ENCODE results near the gene TMPRSS13.

Gene TMPRSS13

GRCh38 chr11:117905524-117905923 is 23.7 kb downstream of the TMPRSS13 start:
- Histone ChIP-seq H3K9me3 (ENCODE audit: insufficient read depth, low read depth, low read length) (peaks cover 3% of the 10 kb centered on the region), H2AFZ (ENCODE audit: insufficient read depth, low read length, poor library complexity) (no peak overlapping the region), H3K27ac (ENCODE audit: low read depth, low read length) (no peak overlapping the region), H4K91ac (ENCODE audit: low read depth, low read length) (no peak overlapping the region), H2AK5ac (ENCODE audit: low read length) (no peak overlapping the region), H3K4me2 (ENCODE audit: low read length) (no peak overlapping the region), H3K4me1 (ENCODE audit: control insufficient read depth in 1 of 2, insufficient read depth in 2 of 2, low read length in 2 of 2) (peaks cover 10 to 19% of the 10 kb centered on the region in 2 experiments), H3K27me3 (ENCODE audit: insufficient read depth, low read length) (no peaks in the 10 kb centered on the region), H3K23ac (ENCODE audit: low read length) (no peak overlapping the region), H3K79me1 (ENCODE audit: low read length) (peaks cover 2% of the 10 kb centered on the region), H4K8ac (ENCODE audit: low read depth, low read length) (no peak overlapping the region), H3K14ac (ENCODE audit: low read length) (no peak overlapping the region), H3K9ac (ENCODE audit: low read length) (no peak overlapping the region), H3K79me2 (ENCODE audit: control insufficient read depth, insufficient read depth, low read length, poor library complexity) (no peaks in the 10 kb centered on the region), H2BK5ac (ENCODE audit: low read depth, low read length, poor library complexity) (no peak overlapping the region), H3K18ac (ENCODE audit: low read length) (no peak overlapping the region), H3K36me3 (ENCODE audit: control insufficient read depth in 1 of 2, insufficient read depth in 2 of 2, low read length in 2 of 2) (no peaks in the 10 kb centered on the region), H4K12ac (ENCODE audit: low read depth, low read length) (no peak overlapping the region), H3K4me3 (ENCODE audit: low read depth, low read length) (no peak overlapping the region), H2BK12ac (ENCODE audit: low read length) (peak overlapping the region; percentile 15), H2BK120ac (ENCODE audit: insufficient read depth, low read length, poor library complexity) (no peak overlapping the region), H3K4ac (ENCODE audit: low read depth, low read length) (no peak overlapping the region)
- DNase-seq = no peak
- WGBS (ENCODE audit: extremely low coverage, insufficient coverage, insufficient read length) = no CpG with 5 or more reads among the region's 4 CpGs

GRCh38 chr11:117903505-117904382 is 25.5 kb downstream of the TMPRSS13 start:
- no peak overlapping the region for H3K23ac ChIP-seq (ENCODE audit: low read length)
- H2AK5ac ChIP-seq (ENCODE audit: low read length) = no peak overlapping the region
- H2BK5ac ChIP-seq (ENCODE audit: low read depth, low read length, poor library complexity) = no peak overlapping the region
- no peak overlapping the region for H3K4ac ChIP-seq (ENCODE audit: low read depth, low read length)
- no peak overlapping the region for H3K4me3 ChIP-seq (ENCODE audit: low read depth, low read length)
- H2BK120ac ChIP-seq (ENCODE audit: insufficient read depth, low read length, poor library complexity) = no peak overlapping the region
- no peak for DNase-seq
- no peaks in the 10 kb centered on the region for H3K79me2 ChIP-seq (ENCODE audit: control insufficient read depth, insufficient read depth, low read length, poor library complexity)
- H3K9me3 ChIP-seq (ENCODE audit: insufficient read depth, low read depth, low read length) = peaks cover 3% of the 10 kb centered on the region
- H4K91ac ChIP-seq (ENCODE audit: low read depth, low read length) = no peak overlapping the region
- no peak overlapping the region for H2AFZ ChIP-seq (ENCODE audit: insufficient read depth, low read length, poor library complexity)
- H4K12ac ChIP-seq (ENCODE audit: low read depth, low read length) = no peak overlapping the region
- no peak overlapping the region for H3K14ac ChIP-seq (ENCODE audit: low read length)
- no peak overlapping the region for H3K27ac ChIP-seq (ENCODE audit: low read depth, low read length)
- H3K4me1 ChIP-seq (ENCODE audit: control insufficient read depth in 1 of 2, insufficient read depth in 2 of 2, low read length in 2 of 2) = peaks cover 9 to 10% of the 10 kb centered on the region in 2 experiments
- H4K8ac ChIP-seq (ENCODE audit: low read depth, low read length) = no peak overlapping the region
- H3K4me2 ChIP-seq (ENCODE audit: low read length) = no peak overlapping the region
- no peaks in the 10 kb centered on the region for H3K27me3 ChIP-seq (ENCODE audit: insufficient read depth, low read length)
- WGBS (ENCODE audit: extremely low coverage, insufficient coverage, insufficient read length) = no CpG with 5 or more reads among the region's 14 CpGs
- H3K9ac ChIP-seq (ENCODE audit: low read length) = no peak overlapping the region
- no peaks in the 10 kb centered on the region for H3K36me3 ChIP-seq (ENCODE audit: control insufficient read depth in 1 of 2, insufficient read depth in 2 of 2, low read length in 2 of 2)
- no peak overlapping the region for H3K18ac ChIP-seq (ENCODE audit: low read length)
- H3K79me1 ChIP-seq (ENCODE audit: low read length) = peaks cover 2% of the 10 kb centered on the region
- no peak overlapping the region for H2BK12ac ChIP-seq (ENCODE audit: low read length)

GRCh38 chr11:117902001-117902845 is 27.0 kb downstream of the TMPRSS13 start:
- no peaks in the 10 kb centered on the region for H3K79me2 ChIP-seq (ENCODE audit: control insufficient read depth, insufficient read depth, low read length, poor library complexity)
- no peak overlapping the region for H4K12ac ChIP-seq (ENCODE audit: low read depth, low read length)
- H3K27me3 ChIP-seq (ENCODE audit: insufficient read depth, low read length) = no peaks in the 10 kb centered on the region
- H2BK120ac ChIP-seq (ENCODE audit: insufficient read depth, low read length, poor library complexity) = no peak overlapping the region
- H2AK5ac ChIP-seq (ENCODE audit: low read length) = no peak overlapping the region
- H2BK5ac ChIP-seq (ENCODE audit: low read depth, low read length, poor library complexity) = no peak overlapping the region
- H3K36me3 ChIP-seq (ENCODE audit: control insufficient read depth in 1 of 2, insufficient read depth in 2 of 2, low read length in 2 of 2) = no peaks in the 10 kb centered on the region
- no peak overlapping the region for H3K4ac ChIP-seq (ENCODE audit: low read depth, low read length)
- no peak overlapping the region for H2BK12ac ChIP-seq (ENCODE audit: low read length)
- no CpG with 5 or more reads among the region's 13 CpGs for WGBS (ENCODE audit: extremely low coverage, insufficient coverage, insufficient read length)
- no peak overlapping the region for H4K8ac ChIP-seq (ENCODE audit: low read depth, low read length)
- H3K9me3 ChIP-seq (ENCODE audit: insufficient read depth, low read depth, low read length) = peaks cover 3% of the 10 kb centered on the region
- no peaks in the 10 kb centered on the region for H3K79me1 ChIP-seq (ENCODE audit: low read length)
- H3K18ac ChIP-seq (ENCODE audit: low read length) = no peak overlapping the region
- no peak overlapping the region for H3K27ac ChIP-seq (ENCODE audit: low read depth, low read length)
- no peak overlapping the region for H3K4me2 ChIP-seq (ENCODE audit: low read length)
- no peak overlapping the region for H2AFZ ChIP-seq (ENCODE audit: insufficient read depth, low read length, poor library complexity)
- no peak overlapping the region for H3K9ac ChIP-seq (ENCODE audit: low read length)
- H3K4me3 ChIP-seq (ENCODE audit: low read depth, low read length) = no peak overlapping the region
- no peak overlapping the region for H3K14ac ChIP-seq (ENCODE audit: low read length)
- H3K23ac ChIP-seq (ENCODE audit: low read length) = no peak overlapping the region
- no peak overlapping the region for H4K91ac ChIP-seq (ENCODE audit: low read depth, low read length)
- H3K4me1 ChIP-seq (ENCODE audit: control insufficient read depth in 1 of 2, insufficient read depth in 2 of 2, low read length in 2 of 2) = peaks cover under 1 to 2% of the 10 kb centered on the region in 2 experiments
- no peak for DNase-seq

GRCh38 chr11:117901601-117902000 is 27.6 kb downstream of the TMPRSS13 start:
- no CpG with 5 or more reads among the region's 9 CpGs for WGBS (ENCODE audit: extremely low coverage, insufficient coverage, insufficient read length)
- no peak overlapping the region for H2AK5ac ChIP-seq (ENCODE audit: low read length)

More at GRCh38 chr11:117901601-117902000, 27.6 kb downstream of the TMPRSS13 start:
- Histone ChIP-seq H3K18ac (ENCODE audit: low read length) (no peak overlapping the region), H3K4me2 (ENCODE audit: low read length) (no peak overlapping the region), H3K4ac (ENCODE audit: low read depth, low read length) (no peak overlapping the region), H3K36me3 (ENCODE audit: control insufficient read depth in 1 of 2, insufficient read depth in 2 of 2, low read length in 2 of 2) (no peaks in the 10 kb centered on the region), H3K79me2 (ENCODE audit: control insufficient read depth, insufficient read depth, low read length, poor library complexity) (no peaks in the 10 kb centered on the region), H2BK120ac (ENCODE audit: insufficient read depth, low read length, poor library complexity) (no peak overlapping the region), H3K79me1 (ENCODE audit: low read length) (no peaks in the 10 kb centered on the region), H3K9me3 (ENCODE audit: insufficient read depth, low read depth, low read length) (peaks cover 3% of the 10 kb centered on the region), H2BK12ac (ENCODE audit: low read length) (no peak overlapping the region), H3K27me3 (ENCODE audit: insufficient read depth, low read length) (no peaks in the 10 kb centered on the region), H3K27ac (ENCODE audit: low read depth, low read length) (no peak overlapping the region), H3K14ac (ENCODE audit: low read length) (no peak overlapping the region), H4K8ac (ENCODE audit: low read depth, low read length) (no peak overlapping the region), H3K4me1 (ENCODE audit: control insufficient read depth in 1 of 2, insufficient read depth in 2 of 2, low read length in 2 of 2) (no peaks in the 10 kb centered on the region), H2BK5ac (ENCODE audit: low read depth, low read length, poor library complexity) (no peak overlapping the region), H3K9ac (ENCODE audit: low read length) (no peak overlapping the region), H4K91ac (ENCODE audit: low read depth, low read length) (no peak overlapping the region), H3K4me3 (ENCODE audit: low read depth, low read length) (no peak overlapping the region), H3K23ac (ENCODE audit: low read length) (no peak overlapping the region), H2AFZ (ENCODE audit: insufficient read depth, low read length, poor library complexity) (no peak overlapping the region), H4K12ac (ENCODE audit: low read depth, low read length) (no peak overlapping the region)
- DNase-seq = no peak

Data from trophoblast cell (in vitro differentiated cells and primary cell).